Stimulated activated naive CD8-positive, alpha-beta T cell treated with anti-CD3 and anti-CD28 coated beads, Interleukin-15, Interleukin-2, amounts not matched to agents 100 ng/mL and 50 ng/mL, for 24 hours (primary cell): Measurements from ENCODE around the gene ASAP3.

ENCODE experiments used
- H3K27ac Mint-ChIP-seq: one replicate; pipeline ENCODE4 v1.8.0; 2021; ENCODE audit warnings: mild to moderate bottlenecking, mixed read lengths
- H3K27me3 Mint-ChIP-seq: one replicate; pipeline ENCODE4 v1.8.0; 2021; ENCODE audit warnings: mixed read lengths
- H3K36me3 Mint-ChIP-seq: one replicate; pipeline ENCODE4 v1.8.0; 2021; ENCODE audit warnings: low read depth, mixed read lengths
- H3K4me1 Mint-ChIP-seq: one replicate; pipeline ENCODE4 v1.8.0; 2021; ENCODE audit warnings: low read depth, mixed read lengths
- H3K4me3 Mint-ChIP-seq: one replicate; pipeline ENCODE4 v1.8.0; 2021; ENCODE audit warnings: mild to moderate bottlenecking, mixed read lengths
- H3K9me3 Mint-ChIP-seq: one replicate; pipeline ENCODE4 v1.8.0; 2021; ENCODE audit warnings: mixed read lengths

Gene ASAP3

DNA sequence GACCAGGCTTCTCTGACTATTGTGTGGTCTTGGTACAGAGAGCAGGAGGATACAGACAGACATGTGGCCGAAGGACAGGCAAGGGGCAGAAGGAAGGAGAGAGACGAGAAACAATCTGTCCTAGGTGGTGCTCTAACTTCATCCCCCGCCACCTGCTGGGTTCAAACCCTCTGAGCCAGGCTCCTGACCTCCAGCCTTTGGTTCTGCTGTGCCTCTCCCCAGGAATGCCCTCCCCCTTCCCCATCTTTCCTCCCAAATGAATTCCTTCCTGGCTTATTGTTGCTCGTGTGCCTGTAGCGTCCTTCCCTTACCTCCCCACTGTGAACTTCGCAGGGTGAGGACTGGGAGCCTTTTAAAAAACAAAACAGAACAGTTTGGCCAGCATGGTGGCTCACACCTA, 64.8 kb downstream of the ASAP3 start:
- no peaks in the 10 kb centered on the region for H3K36me3 Mint-ChIP-seq
- no peak overlapping the region for H3K27ac Mint-ChIP-seq
- H3K27me3 Mint-ChIP-seq, result peaks cover 7% of the 10 kb centered on the region
- no peaks in the 10 kb centered on the region for H3K9me3 Mint-ChIP-seq
- peaks cover 20% of the 10 kb centered on the region for H3K4me1 Mint-ChIP-seq
- no peak overlapping the region for H3K4me3 Mint-ChIP-seq

DNA sequence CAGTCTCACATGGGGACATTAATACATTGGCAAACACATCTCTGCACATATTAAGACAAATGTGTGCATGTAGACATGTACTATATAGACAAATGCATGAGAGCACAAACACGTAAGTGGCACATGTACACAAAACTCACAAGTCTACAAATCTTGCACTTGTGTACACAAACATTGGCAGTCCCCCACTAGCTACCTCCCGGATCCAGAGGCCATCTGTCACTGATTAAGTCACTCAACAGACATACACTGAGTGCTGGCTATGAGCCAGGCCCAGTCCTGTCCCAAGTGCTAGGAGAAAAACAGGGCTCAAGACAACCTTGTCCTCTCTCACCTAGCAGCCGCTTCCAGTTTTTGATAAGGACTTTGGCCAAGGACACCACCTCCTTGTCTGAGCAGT, 66.4 kb downstream of the ASAP3 start:
- no peaks in the 10 kb centered on the region for H3K27me3 Mint-ChIP-seq
- H3K4me1 Mint-ChIP-seq, result peaks cover 7% of the 10 kb centered on the region
- no peaks in the 10 kb centered on the region for H3K9me3 Mint-ChIP-seq
- H3K36me3 Mint-ChIP-seq, result no peaks in the 10 kb centered on the region
- H3K27ac Mint-ChIP-seq, result no peak overlapping the region
- H3K4me3 Mint-ChIP-seq, result no peak overlapping the region

GRCh38 chr1:23416964-23417363, 67.0 kb downstream of the ASAP3 start:
- Mint-ChIP-seq H3K36me3 (no peaks in the 10 kb centered on the region), H3K27ac (no peak overlapping the region), H3K4me3 (no peak overlapping the region), H3K4me1 (peaks cover under 1% of the 10 kb centered on the region), H3K27me3 (no peaks in the 10 kb centered on the region), H3K9me3 (no peaks in the 10 kb centered on the region)

GRCh38 chr1:23408797-23409290, 75.1 kb downstream of the ASAP3 start:
- peaks cover 6% of the 10 kb centered on the region for H3K4me1 Mint-ChIP-seq
- H3K27me3 Mint-ChIP-seq, result no peaks in the 10 kb centered on the region
- no peak overlapping the region for H3K27ac Mint-ChIP-seq
- no peaks in the 10 kb centered on the region for H3K9me3 Mint-ChIP-seq
- H3K4me3 Mint-ChIP-seq, result no peak overlapping the region
- no peaks in the 10 kb centered on the region for H3K36me3 Mint-ChIP-seq

DNA sequence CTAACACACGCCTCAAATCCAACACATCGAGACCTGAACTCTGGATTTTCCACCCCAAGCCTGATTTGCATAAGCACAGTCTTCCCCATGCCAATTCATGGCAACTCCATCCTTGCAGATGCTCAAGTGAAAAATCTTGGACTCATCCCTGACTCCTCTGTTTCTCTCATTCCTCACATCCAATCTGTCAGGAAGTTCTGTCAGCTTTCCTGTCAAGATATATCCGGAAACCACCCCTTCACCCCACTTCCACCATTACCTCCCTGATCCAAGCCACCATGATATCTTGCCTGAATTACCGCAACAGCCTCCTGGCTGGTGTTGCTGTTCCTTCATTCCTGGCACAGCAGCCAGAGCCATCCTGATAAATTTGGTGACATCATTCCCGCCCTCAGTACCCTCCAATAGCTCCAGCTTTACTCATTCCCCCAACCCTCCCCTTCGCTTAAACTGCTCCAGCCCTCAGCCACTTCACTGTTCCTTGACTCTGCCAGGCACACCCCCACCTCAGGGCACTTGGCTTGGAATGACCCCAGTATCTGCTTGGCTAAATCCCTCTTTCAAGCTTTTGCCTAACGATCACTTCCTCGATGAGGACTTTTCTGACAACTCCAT, 76.9 kb downstream of the ASAP3 start:
- H3K4me1 Mint-ChIP-seq, result peaks cover 8% of the 10 kb centered on the region
- no peaks in the 10 kb centered on the region for H3K27me3 Mint-ChIP-seq
- H3K27ac Mint-ChIP-seq, result no peak overlapping the region
- H3K36me3 Mint-ChIP-seq, result no peaks in the 10 kb centered on the region
- H3K4me3 Mint-ChIP-seq, result no peak overlapping the region
- H3K9me3 Mint-ChIP-seq, result no peaks in the 10 kb centered on the region

- Mint-ChIP-seq H3K9me3 (no peaks in the 10 kb centered on the region), H3K4me1 (peaks cover 8% of the 10 kb centered on the region), H3K36me3 (no peaks in the 10 kb centered on the region), H3K27ac (no peak overlapping the region), H3K27me3 (no peaks in the 10 kb centered on the region), H3K4me3 (no peak overlapping the region)
These were observed 78.0 kb downstream of the ASAP3 start for GRCh38 chr1:23405946-23406345.

DNA sequence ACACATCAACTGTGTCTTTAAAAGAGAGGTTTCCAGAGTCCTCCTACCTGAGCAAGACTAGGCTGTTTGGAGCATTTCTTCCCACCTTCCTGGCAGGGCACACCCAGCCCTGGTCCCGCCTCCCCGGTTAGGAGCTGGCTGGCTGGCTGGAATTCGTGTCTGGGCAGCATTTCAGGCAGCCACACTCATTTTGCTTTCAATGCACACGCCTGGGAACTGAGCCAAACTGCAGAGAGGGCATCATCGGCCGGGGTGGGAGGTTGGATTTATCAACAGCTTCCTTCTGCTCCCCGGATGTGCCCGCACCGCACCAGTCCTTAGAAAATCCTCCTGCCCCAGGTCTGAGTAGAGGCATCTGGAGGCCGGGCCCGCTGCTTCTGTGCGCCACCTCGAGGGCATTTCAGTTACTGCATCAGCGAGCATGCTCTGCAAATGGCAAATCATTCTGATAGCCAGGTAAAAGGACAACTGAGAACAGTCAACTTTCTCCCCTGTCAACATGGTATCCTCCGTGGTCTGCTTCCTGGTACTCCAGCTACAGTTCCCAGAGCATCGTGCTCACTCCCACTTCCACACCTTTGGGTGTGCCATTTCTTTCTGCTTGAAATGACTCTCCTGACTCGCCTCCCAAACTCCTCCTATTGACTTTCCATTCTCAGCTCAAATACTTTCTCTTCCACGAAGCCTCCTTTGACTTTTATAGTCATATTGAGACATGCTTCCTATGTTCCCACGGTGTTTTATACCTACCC, 80.1 kb downstream of the ASAP3 start:
- Mint-ChIP-seq H3K27ac (no peak overlapping the region), H3K4me3 (no peak overlapping the region), H3K9me3 (no peaks in the 10 kb centered on the region), H3K4me1 (peaks cover 8% of the 10 kb centered on the region), H3K36me3 (no peaks in the 10 kb centered on the region), H3K27me3 (no peaks in the 10 kb centered on the region)

DNA sequence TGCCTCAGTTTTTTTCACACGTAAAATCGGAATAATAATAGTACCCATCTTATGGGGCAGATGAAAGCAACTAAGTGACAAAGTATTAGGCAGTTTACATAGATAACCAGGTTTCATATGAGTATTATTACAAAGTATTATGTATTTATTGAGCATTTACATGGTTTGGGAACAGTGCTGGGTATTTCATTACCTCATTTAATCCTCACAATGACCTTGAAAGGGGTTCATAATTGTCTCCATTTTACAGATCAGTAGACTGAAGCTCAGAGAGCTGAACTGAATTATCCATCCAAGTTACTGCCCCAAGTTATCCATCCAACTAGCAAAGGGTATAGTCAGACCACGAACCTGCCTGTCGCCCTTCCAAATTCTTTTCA, 80.6 kb downstream of the ASAP3 start:
- Mint-ChIP-seq H3K9me3 (no peaks in the 10 kb centered on the region), H3K27ac (no peak overlapping the region), H3K4me3 (no peak overlapping the region), H3K4me1 (peaks cover 8% of the 10 kb centered on the region), H3K27me3 (no peaks in the 10 kb centered on the region), H3K36me3 (no peaks in the 10 kb centered on the region)

- no peaks in the 10 kb centered on the region for H3K36me3 Mint-ChIP-seq
- H3K4me3 Mint-ChIP-seq, result no peak overlapping the region
- H3K9me3 Mint-ChIP-seq, result no peaks in the 10 kb centered on the region
- no peaks in the 10 kb centered on the region for H3K27me3 Mint-ChIP-seq
- peaks cover 8% of the 10 kb centered on the region for H3K4me1 Mint-ChIP-seq
- H3K27ac Mint-ChIP-seq, result no peak overlapping the region
These were observed 81.0 kb downstream of the ASAP3 start for GRCh38 chr1:23403038-23403336.

DNA sequence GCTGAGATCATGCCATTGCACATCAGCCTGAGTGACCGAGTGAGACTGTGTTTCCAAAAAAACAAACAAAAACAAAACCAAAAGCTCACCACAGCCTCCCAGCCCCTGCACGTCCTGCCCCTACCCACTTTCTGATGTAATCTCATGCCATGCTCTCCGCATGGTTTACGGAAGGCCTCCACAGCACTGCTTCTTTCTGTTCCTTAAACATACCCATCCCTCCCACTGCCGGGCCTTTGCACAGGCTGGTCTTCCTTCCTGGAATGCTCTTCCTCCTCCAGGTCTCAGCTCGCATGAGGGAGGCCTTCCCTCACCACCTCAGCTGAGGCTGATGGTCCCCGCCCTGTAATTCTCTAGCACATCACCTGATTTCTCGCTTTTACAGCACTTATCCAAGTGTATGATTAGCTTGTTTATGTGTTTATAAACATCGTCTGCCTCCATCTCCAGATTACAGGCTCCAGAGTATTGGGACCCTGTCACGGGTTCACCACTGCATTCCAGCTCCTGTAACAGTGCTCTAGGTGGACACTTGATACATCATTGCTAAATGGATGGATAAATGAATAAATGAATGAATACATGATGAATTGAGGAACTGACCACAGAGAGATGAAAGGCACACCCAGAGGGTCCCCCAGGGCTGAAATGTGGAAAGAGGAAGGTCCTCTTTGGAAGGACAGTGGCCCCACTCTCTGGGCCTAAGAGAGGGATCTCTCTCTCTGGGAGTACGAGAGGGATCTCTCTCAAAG, 81.5 kb downstream of the ASAP3 start:
- Mint-ChIP-seq H3K9me3 (no peaks in the 10 kb centered on the region), H3K4me1 (peaks cover 8% of the 10 kb centered on the region), H3K27me3 (no peaks in the 10 kb centered on the region), H3K27ac (no peak overlapping the region), H3K4me3 (no peak overlapping the region), H3K36me3 (no peaks in the 10 kb centered on the region)

GRCh38 chr1:23401313-23401712, 82.7 kb downstream of the ASAP3 start:
- Mint-ChIP-seq H3K27ac (no peak overlapping the region), H3K4me1 (peaks cover 8% of the 10 kb centered on the region), H3K9me3 (no peaks in the 10 kb centered on the region), H3K36me3 (no peaks in the 10 kb centered on the region), H3K27me3 (no peaks in the 10 kb centered on the region), H3K4me3 (no peak overlapping the region)

DNA sequence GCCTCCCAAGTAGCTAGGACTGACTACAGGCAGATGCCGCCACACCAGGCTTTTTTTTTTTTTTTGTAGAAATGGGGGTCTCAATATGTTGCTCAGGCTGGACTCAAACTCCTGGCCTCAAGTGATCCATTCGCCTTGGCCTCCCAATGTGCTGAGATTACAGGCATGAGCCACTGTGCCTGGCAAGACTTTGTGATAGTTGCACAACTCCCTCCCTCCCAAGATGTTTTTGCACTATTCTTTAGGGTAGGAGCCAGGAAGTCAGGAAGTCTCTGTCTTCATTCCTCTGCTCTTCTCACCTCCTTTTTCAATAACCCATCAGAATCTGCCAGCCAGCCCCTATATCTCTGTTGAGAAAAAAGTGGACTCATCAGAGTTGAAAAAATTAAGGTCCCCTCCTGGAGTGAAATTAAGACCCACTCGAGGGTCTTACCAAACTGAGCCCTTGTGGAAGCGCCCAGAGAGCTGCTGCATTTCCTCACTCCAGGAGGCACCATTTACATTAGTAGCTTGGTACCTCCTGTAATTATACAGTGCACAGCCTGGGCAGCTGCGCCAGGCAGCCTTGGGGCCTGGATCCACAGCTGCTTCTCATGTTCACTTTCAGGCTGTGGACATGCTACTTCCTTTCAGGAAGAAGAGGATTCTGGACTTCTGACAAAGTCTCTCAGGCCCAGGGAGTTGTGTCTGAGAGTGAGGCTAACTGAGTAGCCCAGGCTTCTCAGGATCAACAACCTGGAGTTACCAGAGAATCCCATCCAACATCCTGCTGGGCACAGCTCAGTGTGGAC, 83.5 kb downstream of the ASAP3 start:
- no peaks in the 10 kb centered on the region for H3K36me3 Mint-ChIP-seq
- H3K4me1 Mint-ChIP-seq, result peaks cover 8% of the 10 kb centered on the region
- H3K27ac Mint-ChIP-seq, result no peak overlapping the region
- H3K9me3 Mint-ChIP-seq, result no peaks in the 10 kb centered on the region
- H3K4me3 Mint-ChIP-seq, result no peak overlapping the region
- no peaks in the 10 kb centered on the region for H3K27me3 Mint-ChIP-seq

DNA sequence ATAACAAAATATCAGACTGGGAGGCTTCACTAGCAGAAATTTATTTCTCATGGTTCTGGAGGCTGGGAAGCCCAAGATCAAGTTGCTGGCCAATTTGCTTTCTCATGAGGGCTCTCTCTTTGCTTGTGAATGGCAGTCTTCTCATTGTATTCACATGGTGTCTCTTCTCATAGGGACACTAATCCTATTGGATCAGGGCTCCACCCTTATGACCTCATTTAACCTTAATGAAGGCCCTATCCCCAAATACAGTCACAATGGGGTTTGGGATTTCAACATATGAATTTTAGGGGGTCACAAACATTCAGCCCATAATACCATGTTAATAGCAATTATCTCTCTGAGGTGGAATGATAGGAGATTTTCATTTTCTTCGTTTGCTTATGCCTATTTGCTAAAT, 84.8 kb downstream of the ASAP3 start:
- H3K9me3 Mint-ChIP-seq, result no peaks in the 10 kb centered on the region
- peaks cover 6% of the 10 kb centered on the region for H3K4me1 Mint-ChIP-seq
- H3K36me3 Mint-ChIP-seq, result no peaks in the 10 kb centered on the region
- H3K4me3 Mint-ChIP-seq, result no peak overlapping the region
- H3K27me3 Mint-ChIP-seq, result no peaks in the 10 kb centered on the region
- H3K27ac Mint-ChIP-seq, result no peak overlapping the region

- Mint-ChIP-seq H3K27ac (no peak overlapping the region), H3K4me3 (no peak overlapping the region), H3K27me3 (no peaks in the 10 kb centered on the region), H3K36me3 (no peaks in the 10 kb centered on the region), H3K4me1 (no peaks in the 10 kb centered on the region), H3K9me3 (no peaks in the 10 kb centered on the region)
These were observed 86.1 kb downstream of the ASAP3 start for GRCh38 chr1:23397908-23398307.

GRCh38 chr1:23396380-23396779, 87.6 kb downstream of the ASAP3 start:
- no peaks in the 10 kb centered on the region for H3K9me3 Mint-ChIP-seq
- no peaks in the 10 kb centered on the region for H3K4me1 Mint-ChIP-seq
- no peaks in the 10 kb centered on the region for H3K27me3 Mint-ChIP-seq
- H3K27ac Mint-ChIP-seq, result no peak overlapping the region
- no peaks in the 10 kb centered on the region for H3K36me3 Mint-ChIP-seq
- no peak overlapping the region for H3K4me3 Mint-ChIP-seq
